HCT116 (cell line): ENCODE data around the gene TMEM45B. TPM values are rescaled to one million over a fixed set of nuclear protein-coding genes. Genes with fewer than 3 reads are reported as not detected.

Experiments
- ATAC-seq: fragments of 200-7000 bp; cut with Tn5 transposase; 2 replicates; pipeline ENCODE4 v1.9.1; 2020; ENCODE audit warnings: mild to moderate bottlenecking, moderate library complexity
- BruUV-seq: library from RNA; stranded (reverse); fragments of 400-500 nt; replicated peaks from 2 replicates; lab custom pipeline; 2021; lab: Mats Ljungman, UMichigan
- CTCF ChIA-PET: fragments of 300-600 bp; sonication (Branson Sonifier 250); formaldehyde crosslinking; loops from one replicate; lab custom pipeline; 2021; ENCODE audit warnings: antibody characterized with exemption; lab: Charles Lee
- POLR2A ChIA-PET: fragments of 300-600, 350-600 bp; sonication (Branson Sonifier 250); formaldehyde crosslinking; loops from one replicate; lab custom pipeline; 2021; ENCODE audit warnings: antibody characterized with exemption; lab: Charles Lee
- RAD21 ChIA-PET, 2 experiments: fragments of 300-600 bp; sonication (Branson Sonifier 250); formaldehyde crosslinking; loops; one replicate each; lab custom pipeline; 2023; ENCODE audit warnings: low total read pairs in 2 of 2; ENCODE audit not compliant: uncharacterized antibody in 2 of 2, unreplicated experiment in 2 of 2, low non-redundant PET in 1 of 2; lab: Charles Lee
- DNase-seq: peaks from one replicate; pipeline ENCODE4 v3.0.0-alpha.2; 2010; ENCODE audit warnings: low read depth, low spot score
- H2AFZ ChIP-seq: fragments of 200-600 bp; shearing (Covaris generic), sonication (generic); 2 replicates; pipeline ENCODE4 v1.6.1; 2017; ENCODE audit warnings: low read depth, mixed run types, mixed read lengths, antibody characterized with exemption, low read length; ENCODE audit not compliant: poor library complexity, severe bottlenecking
- H3K27ac ChIP-seq: 2 replicates; pipeline ENCODE4 v1.5.1; 2012; ENCODE audit warnings: low read depth, low read length
- H3K27me3 ChIP-seq: fragments of 200-600 bp; sonication (generic); 2 replicates; pipeline ENCODE4 v1.6.1; 2016; ENCODE audit warnings: mixed run types, low read length, mixed read lengths; ENCODE audit not compliant: insufficient read depth
- H3K36me3 ChIP-seq, 2 experiments: fragments of 200-500 bp in 1 of 2; fragments of 200-600 bp in 1 of 2; sonication (Bioruptor generic) in 1 of 2; sonication (generic) in 1 of 2; 2 replicates each; pipeline versions ENCODE4 v1.5.1 to v1.6.1; 2014 to 2016; ENCODE audit warnings: low read length in 2 of 2, inconsistent platforms in 1 of 2, mixed read lengths in 1 of 2, mixed run types in 1 of 2; ENCODE audit not compliant: insufficient read depth in 2 of 2, control insufficient read depth in 1 of 2
- H3K4me1 ChIP-seq, 2 experiments: fragments of 200-600 bp in 1 of 2; sonication (generic) in 1 of 2; 2 replicates each; pipeline versions ENCODE4 v1.5.1 to v1.6.1; 2012 to 2017; ENCODE audit warnings: low read length in 2 of 2, inconsistent platforms in 1 of 2, mild to moderate bottlenecking in 1 of 2, mixed read lengths in 1 of 2, mixed run types in 1 of 2, moderate library complexity in 1 of 2; ENCODE audit not compliant: insufficient read depth in 2 of 2, control insufficient read depth in 1 of 2
- H3K4me2 ChIP-seq: fragments of 200-600 bp; sonication (generic); 2 replicates; pipeline ENCODE4 v1.6.1; 2017; ENCODE audit warnings: mixed run types, low read length, mixed read lengths
- H3K4me3 ChIP-seq, 2 experiments: fragments of 200-600 bp in 1 of 2; sonication (generic) in 1 of 2; replicated peaks in 1 of 2; 2 replicates each; pipeline ENCODE4 v1.5.1; 2011 to 2016; ENCODE audit warnings: low read length in 2 of 2, control low read depth in 1 of 2, low read depth in 1 of 2, mild to moderate bottlenecking in 1 of 2, mixed read lengths in 1 of 2, mixed run types in 1 of 2
- H3K79me2 ChIP-seq: fragments of 200-600 bp; sonication (generic); 2 replicates; pipeline ENCODE4 v1.6.1; 2017; ENCODE audit warnings: mild to moderate bottlenecking, mixed run types, low read length, moderate library complexity, mixed read lengths; ENCODE audit not compliant: insufficient read depth
- H3K9ac ChIP-seq: fragments of 200-600 bp; sonication (generic); 2 replicates; pipeline ENCODE4 v1.6.1; 2016; ENCODE audit warnings: low read length, mixed read lengths
- H3K9me2 ChIP-seq: fragments of 200-600 bp; sonication (generic), shearing (Covaris generic); 2 replicates; pipeline ENCODE4 v1.6.1; 2017; ENCODE audit warnings: mixed run types, mild to moderate bottlenecking, moderate library complexity; ENCODE audit not compliant: insufficient read depth
- H3K9me3 ChIP-seq, 2 experiments: fragments of 200-500 bp in 1 of 2; fragments of 200-600 bp in 1 of 2; sonication (Bioruptor generic) in 1 of 2; sonication (generic) in 1 of 2; 2 replicates each; pipeline ENCODE4 v1.6.1; 2014 to 2017; ENCODE audit warnings: low read length in 2 of 2, mixed read lengths in 2 of 2, inconsistent platforms in 1 of 2, low read depth in 1 of 2, mild to moderate bottlenecking in 1 of 2, mixed run types in 1 of 2, moderate library complexity in 1 of 2; ENCODE audit not compliant: control insufficient read depth in 1 of 2, insufficient read depth in 1 of 2
- H4K20me1 ChIP-seq: fragments of 200-600 bp; sonication (generic), shearing (Covaris generic); 2 replicates; pipeline ENCODE4 v1.6.1; 2017; ENCODE audit warnings: mixed run types, mild to moderate bottlenecking, moderate library complexity; ENCODE audit not compliant: insufficient read depth
- CEBPB ChIP-seq: IDR thresholded peaks from 2 replicates; pipeline ENCODE4 v1.6.1; 2012; ENCODE audit warnings: low read depth
- EZH2phosphoT487 ChIP-seq: fragments of 200-600 bp; IDR thresholded peaks from 2 replicates; pipeline ENCODE4 v1.6.1; 2018; ENCODE audit warnings: antibody characterized with exemption, borderline replicate concordance
- MAX ChIP-seq: IDR thresholded peaks from 2 replicates; pipeline ENCODE4 v1.6.1; 2012
- POLR2A ChIP-seq: IDR thresholded peaks from 2 replicates; pipeline ENCODE4 v1.7.0; 2011; ENCODE audit warnings: borderline replicate concordance; ENCODE audit not compliant: insufficient read depth, insufficient read length; ENCODE audit errors: extremely low read depth
- REST ChIP-seq: IDR thresholded peaks from 2 replicates; pipeline ENCODE4 v1.6.1; 2012; ENCODE audit warnings: low read depth
- SIN3A ChIP-seq: IDR thresholded peaks from 2 replicates; pipeline ENCODE4 v1.6.1; 2012; ENCODE audit warnings: low read depth
- SP1 ChIP-seq: IDR thresholded peaks from 2 replicates; pipeline ENCODE4 v1.6.1; 2012; ENCODE audit warnings: low read depth
- YY1 ChIP-seq: IDR thresholded peaks from 2 replicates; pipeline ENCODE4 v1.6.1; 2011; ENCODE audit warnings: low read length, low read depth, moderate library complexity, mild to moderate bottlenecking; ENCODE audit not compliant: insufficient replicate concordance; ENCODE audit errors: extremely low read depth
- ZBTB33 ChIP-seq: IDR thresholded peaks from 2 replicates; pipeline ENCODE4 v1.6.1; 2011; ENCODE audit warnings: mild to moderate bottlenecking, low read length, moderate library complexity; ENCODE audit not compliant: insufficient replicate concordance; ENCODE audit errors: extremely low read depth
- intact Hi-C: fragments of 100-400 bp; cut with micrococcal nuclease; formaldehyde crosslinking; loops from 2 replicates; pipeline ENCODE4 v1.10.0; 2022
- total RNA-seq: library from RNA; stranded (reverse); gene quantifications from one replicate; pipeline ENCODE4 v1.2.1, GENCODE V29; 2021; ENCODE audit not compliant: unreplicated experiment

TMEM45B gene
- total RNA-seq, 1 experiment from 2014 or later = not detected

- ATAC-seq (no peak), DNase-seq (no peak)
- Histone ChIP-seq H2AFZ (no peak overlapping the region), H3K36me3 (no peaks in the 10 kb centered on the region), H3K4me2 (no peak overlapping the region), H3K9me3 (no peaks in the 10 kb centered on the region), H3K4me3 (no peak overlapping the region), H3K79me2 (no peaks in the 10 kb centered on the region), H4K20me1 (no peaks in the 10 kb centered on the region), H3K9ac (no peak overlapping the region), H3K27me3 (no peaks in the 10 kb centered on the region), H3K4me1 (no peaks in the 10 kb centered on the region), H3K27ac (no peak overlapping the region), H3K9me2 (no peaks in the 10 kb centered on the region)
- ChIA-PET POLR2A (no interaction called here), CTCF (no interaction called here), RAD21 (no interaction called here)
- intact Hi-C loops = no loop called here
- no TSS peak for BruUV-seq
- TF ChIP-seq MAX (no peak), SP1 (no peak), POLR2A (no peak), ZBTB33 (no peak), EZH2phosphoT487 (no peak), SIN3A (no peak), YY1 (no peak), CEBPB (no peak), REST (no peak)
Measured at GRCh38 chr11:129852125-129852740, 36.6 kb downstream of the TMEM45B start.
